ENCODE measurements around the gene PSMB1.
"Not testable (repeated sequence)": the region's sequence is repeated elsewhere in the genome, so short reads cannot be mapped to it uniquely, and the experiment has no call there.

DNA sequence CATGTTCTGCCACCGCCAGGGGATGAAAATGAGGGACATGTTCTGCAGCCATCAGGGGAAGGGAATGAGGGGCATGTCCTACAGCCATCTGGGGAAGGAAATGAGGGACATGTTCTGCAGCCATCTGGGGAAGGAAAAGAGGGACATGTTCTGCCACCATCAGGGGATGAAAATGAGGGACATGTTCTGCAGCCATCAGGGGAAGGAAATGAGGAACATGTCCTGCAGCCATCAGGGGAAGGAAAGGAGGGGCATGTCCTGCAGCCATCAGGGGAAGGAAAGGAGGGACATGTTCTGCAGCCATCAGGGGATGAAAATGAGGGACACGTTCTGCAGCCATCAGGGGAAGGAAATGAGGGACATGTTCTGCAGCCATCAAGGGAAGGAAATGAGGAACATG lies 50.8 kb downstream of the PSMB1 start:
- TF ChIP-seq, protein P1, sequence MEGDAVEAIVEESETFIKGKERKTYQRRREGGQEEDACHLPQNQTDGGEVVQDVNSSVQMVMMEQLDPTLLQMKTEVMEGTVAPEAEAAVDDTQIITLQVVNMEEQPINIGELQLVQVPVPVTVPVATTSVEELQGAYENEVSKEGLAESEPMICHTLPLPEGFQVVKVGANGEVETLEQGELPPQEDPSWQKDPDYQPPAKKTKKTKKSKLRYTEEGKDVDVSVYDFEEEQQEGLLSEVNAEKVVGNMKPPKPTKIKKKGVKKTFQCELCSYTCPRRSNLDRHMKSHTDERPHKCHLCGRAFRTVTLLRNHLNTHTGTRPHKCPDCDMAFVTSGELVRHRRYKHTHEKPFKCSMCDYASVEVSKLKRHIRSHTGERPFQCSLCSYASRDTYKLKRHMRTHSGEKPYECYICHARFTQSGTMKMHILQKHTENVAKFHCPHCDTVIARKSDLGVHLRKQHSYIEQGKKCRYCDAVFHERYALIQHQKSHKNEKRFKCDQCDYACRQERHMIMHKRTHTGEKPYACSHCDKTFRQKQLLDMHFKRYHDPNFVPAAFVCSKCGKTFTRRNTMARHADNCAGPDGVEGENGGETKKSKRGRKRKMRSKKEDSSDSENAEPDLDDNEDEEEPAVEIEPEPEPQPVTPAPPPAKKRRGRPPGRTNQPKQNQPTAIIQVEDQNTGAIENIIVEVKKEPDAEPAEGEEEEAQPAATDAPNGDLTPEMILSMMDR (IDR thresholded peaks at IDR 0.05): not testable (repeated sequence)
- not testable (repeated sequence) for TF ChIP-seq POLR2A, EP300 (IDR thresholded peaks at IDR 0.05)
